Measurements from ENCODE around the gene RTP5. TPM values are rescaled to one million over a fixed set of nuclear protein-coding genes. Genes with fewer than 3 reads are reported as not detected.
"Not testable (repeated sequence)": the region's sequence is repeated elsewhere in the genome, so short reads cannot be mapped to it uniquely, and the experiment has no call there.

RTP5 gene
- total RNA-seq = under 1 TPM in 1 of 2 donors, not detected in 1; 0.63 TPM

DNA sequence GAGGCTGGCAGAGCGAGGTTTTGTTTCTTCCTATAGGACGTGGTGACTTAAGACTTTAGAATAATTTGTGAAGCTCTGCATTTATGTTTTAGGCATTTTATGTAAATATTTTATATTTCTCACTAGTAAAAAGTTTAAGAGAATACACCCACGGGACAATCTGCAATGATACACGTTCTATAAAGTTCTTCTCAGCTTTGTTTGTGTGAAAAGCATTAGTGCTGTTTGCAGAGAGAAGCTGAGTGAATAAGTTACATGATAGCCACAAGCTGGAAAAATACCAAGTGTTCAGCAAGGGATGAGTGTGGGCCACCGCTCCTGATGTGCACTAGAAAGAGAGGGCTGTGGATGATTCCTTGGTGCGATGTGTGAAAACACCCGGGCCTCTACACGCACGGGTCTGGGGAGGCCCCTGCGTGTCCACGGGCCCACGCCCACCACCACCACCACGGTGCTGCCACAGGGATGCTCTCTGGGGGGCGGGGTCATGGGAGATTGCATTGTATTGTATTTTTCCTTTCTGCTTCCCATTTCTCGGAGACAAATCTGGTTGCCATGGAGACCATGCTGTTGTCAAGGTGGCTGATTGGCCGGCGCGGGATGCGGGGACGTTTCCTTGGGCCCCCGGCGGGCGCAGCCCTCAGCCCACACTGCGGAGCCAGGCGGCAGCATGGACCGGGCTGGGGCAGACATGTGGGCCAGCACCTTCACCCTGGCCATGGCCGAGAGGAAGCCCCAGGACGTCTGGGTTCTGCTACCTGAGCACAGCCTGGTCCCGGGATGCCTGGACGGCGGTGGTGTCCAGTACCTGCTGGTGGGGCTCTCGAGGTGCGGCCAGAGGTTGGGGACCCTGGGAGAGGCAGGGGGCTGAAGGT, at the start of gene RTP5:
TSS of gene RTP5 (plus strand) at position 643 of the 875 bp plus-strand sequence. CDS start at position 671, 28 bp downstream.
- H3K4me3 ChIP-seq = no peak within 1 kb of the TSS
- H3K27me3 ChIP-seq (replicated peaks; ENCODE audit: insufficient read depth) = peaks cover 13% of the 10 kb centered on the region
- no peak within 1 kb of the TSS for H3K27ac ChIP-seq
- DNase-seq (ENCODE audit: low spot score) (no peak), ATAC-seq (ENCODE audit: insufficient number of reproducible peaks, low FRiP score, low read depth) (no peak)
- H3K9me3 ChIP-seq = no peaks in the 10 kb centered on the region
- TF ChIP-seq, protein P1, sequence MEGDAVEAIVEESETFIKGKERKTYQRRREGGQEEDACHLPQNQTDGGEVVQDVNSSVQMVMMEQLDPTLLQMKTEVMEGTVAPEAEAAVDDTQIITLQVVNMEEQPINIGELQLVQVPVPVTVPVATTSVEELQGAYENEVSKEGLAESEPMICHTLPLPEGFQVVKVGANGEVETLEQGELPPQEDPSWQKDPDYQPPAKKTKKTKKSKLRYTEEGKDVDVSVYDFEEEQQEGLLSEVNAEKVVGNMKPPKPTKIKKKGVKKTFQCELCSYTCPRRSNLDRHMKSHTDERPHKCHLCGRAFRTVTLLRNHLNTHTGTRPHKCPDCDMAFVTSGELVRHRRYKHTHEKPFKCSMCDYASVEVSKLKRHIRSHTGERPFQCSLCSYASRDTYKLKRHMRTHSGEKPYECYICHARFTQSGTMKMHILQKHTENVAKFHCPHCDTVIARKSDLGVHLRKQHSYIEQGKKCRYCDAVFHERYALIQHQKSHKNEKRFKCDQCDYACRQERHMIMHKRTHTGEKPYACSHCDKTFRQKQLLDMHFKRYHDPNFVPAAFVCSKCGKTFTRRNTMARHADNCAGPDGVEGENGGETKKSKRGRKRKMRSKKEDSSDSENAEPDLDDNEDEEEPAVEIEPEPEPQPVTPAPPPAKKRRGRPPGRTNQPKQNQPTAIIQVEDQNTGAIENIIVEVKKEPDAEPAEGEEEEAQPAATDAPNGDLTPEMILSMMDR (IDR thresholded peaks at IDR 0.05) = no peak
- H3K36me3 ChIP-seq = no peaks in the 10 kb centered on the region
- no peaks in the 10 kb centered on the region for H3K4me1 ChIP-seq (ENCODE audit: control insufficient read depth in 1 of 2, low read depth in 2 of 2)

GRCh38 chr2:241819947-241820624, 49.4 kb upstream of the RTP5 start:
- not testable (repeated sequence) for H3K36me3 ChIP-seq; ATAC-seq (ENCODE audit: insufficient number of reproducible peaks, low FRiP score, low read depth); H3K27me3 ChIP-seq (replicated peaks; ENCODE audit: insufficient read depth); H3K4me1 ChIP-seq (ENCODE audit: control insufficient read depth in 1 of 2, low read depth in 2 of 2); H3K9me3 ChIP-seq; DNase-seq (ENCODE audit: low spot score); H3K4me3 ChIP-seq; H3K27ac ChIP-seq

- H3K9me3 ChIP-seq = no peaks in the 10 kb centered on the region
- ATAC-seq (ENCODE audit: insufficient number of reproducible peaks, low FRiP score, low read depth) (no peak), DNase-seq (ENCODE audit: low spot score) (no peak)
- no peak overlapping the region for H3K4me3 ChIP-seq
- no peaks in the 10 kb centered on the region for H3K27me3 ChIP-seq (replicated peaks; ENCODE audit: insufficient read depth)
- no peaks in the 10 kb centered on the region for H3K4me1 ChIP-seq (ENCODE audit: control insufficient read depth in 1 of 2, low read depth in 2 of 2)
- H3K36me3 ChIP-seq = no peaks in the 10 kb centered on the region
- no peak overlapping the region for H3K27ac ChIP-seq
- TF ChIP-seq, protein P1 (IDR thresholded peaks at IDR 0.05) = no peak
Observed at GRCh38 chr2:241820625-241821384, 48.7 kb upstream of the RTP5 start.

DNA sequence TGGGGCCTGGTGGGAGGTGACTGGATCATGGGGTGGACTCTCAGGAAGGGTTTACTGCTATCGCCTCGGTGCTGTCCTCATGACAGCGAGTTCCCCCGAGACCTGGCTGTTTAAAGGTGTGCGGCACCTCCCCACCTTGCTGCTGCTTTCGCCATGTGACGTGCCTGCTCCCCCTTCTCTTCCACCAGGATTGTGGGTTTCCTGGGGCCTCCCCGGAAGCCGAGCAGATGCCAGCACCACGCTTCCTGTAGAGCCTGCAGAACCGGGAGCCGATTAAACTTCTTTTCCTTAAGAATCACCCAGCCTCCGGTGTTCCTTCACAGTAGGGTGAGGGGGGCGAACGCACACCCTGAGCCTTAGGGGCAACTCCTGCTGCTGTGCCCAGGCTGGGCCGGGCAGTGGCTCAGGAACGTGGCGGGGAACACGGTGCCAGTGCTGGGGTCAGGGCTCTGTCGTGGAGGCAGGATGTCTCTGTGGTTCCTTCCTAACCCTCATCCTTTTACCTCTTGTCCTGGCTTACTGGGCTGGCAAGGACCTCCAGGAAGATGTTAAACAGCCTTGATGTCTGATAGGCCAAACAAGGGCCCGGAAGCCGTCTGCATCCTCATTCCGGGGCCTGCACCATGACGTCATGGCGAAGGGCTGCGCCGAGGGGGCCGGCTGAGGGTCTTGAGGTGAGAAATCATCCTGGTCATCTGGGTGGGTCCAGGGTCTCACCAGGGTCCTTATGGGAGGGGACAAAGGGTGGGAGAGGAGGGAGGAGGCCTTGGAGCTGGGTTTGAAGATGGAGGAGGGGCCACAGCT, 47.9 kb upstream of the RTP5 start:
- no peaks in the 10 kb centered on the region for H3K27me3 ChIP-seq (replicated peaks; ENCODE audit: insufficient read depth)
- TF ChIP-seq, protein P1 (IDR thresholded peaks at IDR 0.05) = no peak
- H3K9me3 ChIP-seq = no peaks in the 10 kb centered on the region
- peak overlapping the region; percentile 31 for H3K4me3 ChIP-seq
- H3K36me3 ChIP-seq = no peaks in the 10 kb centered on the region
- DNase-seq (ENCODE audit: low spot score) (no peak), ATAC-seq (ENCODE audit: insufficient number of reproducible peaks, low FRiP score, low read depth) (no peak)
- no peak overlapping the region for H3K27ac ChIP-seq
- no peaks in the 10 kb centered on the region for H3K4me1 ChIP-seq (ENCODE audit: control insufficient read depth in 1 of 2, low read depth in 2 of 2)

- Histone ChIP-seq H3K36me3 (no peaks in the 10 kb centered on the region), H3K9me3 (peaks cover 2% of the 10 kb centered on the region), H3K27me3 (replicated peaks; ENCODE audit: insufficient read depth) (no peaks in the 10 kb centered on the region), H3K4me3 (no peak overlapping the region), H3K4me1 (ENCODE audit: control insufficient read depth in 1 of 2, low read depth in 2 of 2) (no peaks in the 10 kb centered on the region), H3K27ac (no peak overlapping the region)
- DNase-seq (ENCODE audit: low spot score) = no peak
- ATAC-seq (ENCODE audit: insufficient number of reproducible peaks, low FRiP score, low read depth) = no peak
- TF ChIP-seq, protein P1 (IDR thresholded peaks at IDR 0.05) = no peak
Observed at GRCh38 chr2:241822264-241822623, 47.3 kb upstream of the RTP5 start.

GRCh38 chr2:241823531-241824437, 45.7 kb upstream of the RTP5 start:
- not testable (repeated sequence) for ATAC-seq (ENCODE audit: insufficient number of reproducible peaks, low FRiP score, low read depth); H3K4me1 ChIP-seq (ENCODE audit: control insufficient read depth in 1 of 2, low read depth in 2 of 2); H3K9me3 ChIP-seq; H3K27me3 ChIP-seq (replicated peaks; ENCODE audit: insufficient read depth); H3K27ac ChIP-seq; H3K36me3 ChIP-seq; DNase-seq (ENCODE audit: low spot score); H3K4me3 ChIP-seq

Data from thoracic aorta (tissue), 2 donors.